NT2/D1 (cell line): ENCODE measurements around the gene CDH4.

Experiments
- DNase-seq: peaks from one replicate; pipeline ENCODE4 v3.0.0-alpha.2; 2011; ENCODE audit warnings: low read depth, low spot score
- H3K27me3 ChIP-seq: 2 replicates; pipeline ENCODE4 v1.6.0; 2011; ENCODE audit warnings: mild to moderate bottlenecking; ENCODE audit not compliant: insufficient read length, insufficient read depth
- H3K36me3 ChIP-seq: 2 replicates; pipeline ENCODE4 v1.6.1; 2011; ENCODE audit warnings: mild to moderate bottlenecking, low read length, mixed read lengths; ENCODE audit not compliant: insufficient read depth, insufficient read length
- H3K4me1 ChIP-seq: 2 replicates; pipeline ENCODE4 v1.5.1; 2011; ENCODE audit not compliant: insufficient read depth, insufficient read length
- H3K4me3 ChIP-seq: 2 replicates; pipeline ENCODE4 v1.5.1; 2011; ENCODE audit warnings: low read depth; ENCODE audit not compliant: insufficient read length
- H3K9ac ChIP-seq: 2 replicates; pipeline ENCODE4 v1.6.0; 2011; ENCODE audit warnings: low read depth; ENCODE audit not compliant: insufficient read length
- H3K9me3 ChIP-seq: 2 replicates; pipeline ENCODE4 v1.5.1; 2011; ENCODE audit warnings: mild to moderate bottlenecking, low read length; ENCODE audit not compliant: insufficient read depth
- SUZ12 ChIP-seq: IDR thresholded peaks from 2 replicates; pipeline ENCODE4 v1.6.1; 2011; ENCODE audit not compliant: insufficient read length, insufficient read depth; ENCODE audit errors: extremely low read depth
- YY1 ChIP-seq: IDR thresholded peaks from 2 replicates; pipeline ENCODE4 v1.6.1; 2011; ENCODE audit not compliant: insufficient read length, insufficient read depth
- ZNF274 ChIP-seq: IDR thresholded peaks from 2 replicates; pipeline ENCODE4 v1.6.1; 2011; ENCODE audit warnings: mild to moderate bottlenecking, low read depth, low read length

The CDH4 gene

GRCh38 chr20:61933951-61934715 lies 682.1 kb downstream of the CDH4 start:
- no peak for TF ChIP-seq YY1
- no peak for DNase-seq
- no peak overlapping the region for H3K9ac ChIP-seq
- H3K4me1 ChIP-seq = peaks cover 28% of the 10 kb centered on the region
- H3K4me3 ChIP-seq = no peak overlapping the region
- H3K9me3 ChIP-seq = no peaks in the 10 kb centered on the region
- no peaks in the 10 kb centered on the region for H3K27me3 ChIP-seq
- no peaks in the 10 kb centered on the region for H3K36me3 ChIP-seq

GRCh38 chr20:61934716-61935530 lies 682.9 kb downstream of the CDH4 start:
- no peaks in the 10 kb centered on the region for H3K9me3 ChIP-seq
- H3K9ac ChIP-seq = no peak overlapping the region
- no peaks in the 10 kb centered on the region for H3K36me3 ChIP-seq
- no peaks in the 10 kb centered on the region for H3K27me3 ChIP-seq
- TF ChIP-seq SUZ12 (no peak), YY1 (no peak), ZNF274 (no peak)
- no peak overlapping the region for H3K4me3 ChIP-seq
- DNase-seq = no peak
- H3K4me1 ChIP-seq = peaks cover 28% of the 10 kb centered on the region

GRCh38 chr20:61935926-61936700 lies 684.1 kb downstream of the CDH4 start:
- H3K4me1 ChIP-seq = peaks cover 28% of the 10 kb centered on the region
- H3K9me3 ChIP-seq = no peaks in the 10 kb centered on the region
- H3K9ac ChIP-seq = no peak overlapping the region
- H3K36me3 ChIP-seq = no peaks in the 10 kb centered on the region
- no peak for DNase-seq
- TF ChIP-seq ZNF274 (no peak), SUZ12 (no peak), YY1 (no peak)
- no peaks in the 10 kb centered on the region for H3K27me3 ChIP-seq
- H3K4me3 ChIP-seq = no peak overlapping the region

GRCh38 chr20:61936701-61937131 lies 684.7 kb downstream of the CDH4 start:
- DNase-seq = no peak
- Histone ChIP-seq H3K4me1 (peaks cover 28% of the 10 kb centered on the region), H3K4me3 (no peak overlapping the region)

GRCh38 chr20:61937146-61937962 lies 685.3 kb downstream of the CDH4 start:
- no peak for DNase-seq
- no peaks in the 10 kb centered on the region for H3K27me3 ChIP-seq
- no peaks in the 10 kb centered on the region for H3K36me3 ChIP-seq
- no peak for TF ChIP-seq YY1
- TF ChIP-seq ZNF274 = no peak
- TF ChIP-seq SUZ12 = no peak
- H3K4me3 ChIP-seq = no peak overlapping the region
- no peak overlapping the region for H3K9ac ChIP-seq
- H3K4me1 ChIP-seq = peaks cover 28% of the 10 kb centered on the region
- no peaks in the 10 kb centered on the region for H3K9me3 ChIP-seq

More at GRCh38 chr20:61936701-61937131, 684.7 kb downstream of the CDH4 start:
- no peak for TF ChIP-seq YY1
- H3K27me3 ChIP-seq = no peaks in the 10 kb centered on the region
- no peak overlapping the region for H3K9ac ChIP-seq
- H3K9me3 ChIP-seq = no peaks in the 10 kb centered on the region
- no peaks in the 10 kb centered on the region for H3K36me3 ChIP-seq

- TF ChIP-seq ZNF274 (no peak), YY1 (no peak), SUZ12 (no peak)
- DNase-seq = no peak
- no peak overlapping the region for H3K4me3 ChIP-seq
- H3K9me3 ChIP-seq = no peaks in the 10 kb centered on the region
- no peak overlapping the region for H3K9ac ChIP-seq
- H3K4me1 ChIP-seq = peaks cover 25% of the 10 kb centered on the region
- H3K36me3 ChIP-seq = no peaks in the 10 kb centered on the region
- H3K27me3 ChIP-seq = no peaks in the 10 kb centered on the region
Measured at GRCh38 chr20:61937963-61938838, 686.1 kb downstream of the CDH4 start.
